Activated T-cell treated with anti-CD3 and anti-CD28 coated beads for 48 hours (primary cell): ENCODE data around the gene LAMA3.

ENCODE experiments used
- DNase-seq: peaks from one replicate; pipeline ENCODE4 v3.0.0-alpha.2; 2020; ENCODE audit warnings: low read depth

Gene LAMA3

DNA sequence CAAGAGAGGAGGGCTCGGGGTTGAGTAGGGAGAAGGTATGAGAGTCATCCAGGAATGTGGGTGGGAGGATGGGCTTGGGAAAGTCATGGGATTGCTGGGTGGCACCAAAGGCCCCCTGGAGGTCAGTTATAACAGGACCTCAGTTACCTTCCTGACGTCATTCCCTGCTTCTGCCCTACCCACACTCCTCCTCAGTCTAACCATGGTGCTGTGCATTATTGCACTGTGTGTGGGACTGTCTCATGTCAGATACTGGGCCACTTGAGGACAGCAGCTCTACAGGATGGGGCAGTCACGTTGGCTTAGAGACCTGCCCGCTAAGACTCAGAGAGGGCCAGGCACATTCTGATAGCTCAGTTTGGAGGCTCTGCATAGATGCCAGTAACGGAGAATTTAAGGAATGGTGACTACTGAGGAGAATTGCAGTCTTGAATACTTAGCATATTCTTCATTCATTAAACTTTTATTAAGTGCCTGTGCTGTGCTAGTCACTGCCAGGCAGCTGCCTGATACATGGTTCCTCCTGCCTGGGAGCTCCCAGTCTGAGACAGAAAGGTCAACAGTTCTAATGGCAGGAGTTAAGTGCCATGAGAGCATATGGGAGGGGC, 90.5 kb downstream of the LAMA3 start:
- DNase-seq: no peak

DNA sequence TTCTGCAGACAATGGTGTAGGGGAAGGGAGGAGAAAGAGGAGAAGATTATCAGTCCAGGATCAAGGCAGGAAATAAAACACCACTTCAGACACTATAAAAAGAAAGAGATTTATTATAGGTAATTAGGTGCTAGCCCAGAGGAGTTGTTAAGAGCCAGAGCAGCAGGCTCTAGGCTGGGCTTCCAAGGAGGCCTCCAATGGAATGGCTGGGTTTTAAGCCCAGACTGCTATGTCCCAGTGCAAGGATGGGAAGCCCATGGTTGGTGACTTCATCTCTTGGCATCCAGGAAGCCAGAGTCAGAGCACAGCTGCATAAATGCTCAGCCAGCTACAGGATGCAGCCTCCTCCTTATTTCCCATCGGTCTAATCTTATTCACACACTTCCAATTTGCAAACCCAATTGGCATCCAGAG, 95.6 kb downstream of the LAMA3 start:
- DNase-seq: no peak

DNA sequence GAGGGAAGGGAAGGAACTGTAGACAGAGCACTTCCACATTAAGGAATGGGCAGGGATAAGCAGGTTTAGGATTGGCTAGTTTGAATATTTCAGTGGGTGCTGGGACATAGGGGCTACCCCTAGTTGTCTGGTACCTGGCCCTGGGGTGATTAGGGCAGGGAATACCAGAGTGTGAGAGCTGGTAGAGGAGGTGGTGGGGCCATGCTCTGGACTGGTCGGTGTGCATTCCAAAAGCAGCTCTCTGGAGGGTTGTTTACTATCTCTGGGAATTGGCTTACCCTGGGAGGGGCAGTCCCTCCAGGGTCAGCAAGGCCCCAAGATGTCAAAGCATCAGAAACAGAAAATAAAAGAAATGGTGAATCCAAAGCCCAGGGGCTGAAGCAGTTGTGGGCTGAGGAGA, 103.8 kb downstream of the LAMA3 start:
- DNase-seq: no peak

DNA sequence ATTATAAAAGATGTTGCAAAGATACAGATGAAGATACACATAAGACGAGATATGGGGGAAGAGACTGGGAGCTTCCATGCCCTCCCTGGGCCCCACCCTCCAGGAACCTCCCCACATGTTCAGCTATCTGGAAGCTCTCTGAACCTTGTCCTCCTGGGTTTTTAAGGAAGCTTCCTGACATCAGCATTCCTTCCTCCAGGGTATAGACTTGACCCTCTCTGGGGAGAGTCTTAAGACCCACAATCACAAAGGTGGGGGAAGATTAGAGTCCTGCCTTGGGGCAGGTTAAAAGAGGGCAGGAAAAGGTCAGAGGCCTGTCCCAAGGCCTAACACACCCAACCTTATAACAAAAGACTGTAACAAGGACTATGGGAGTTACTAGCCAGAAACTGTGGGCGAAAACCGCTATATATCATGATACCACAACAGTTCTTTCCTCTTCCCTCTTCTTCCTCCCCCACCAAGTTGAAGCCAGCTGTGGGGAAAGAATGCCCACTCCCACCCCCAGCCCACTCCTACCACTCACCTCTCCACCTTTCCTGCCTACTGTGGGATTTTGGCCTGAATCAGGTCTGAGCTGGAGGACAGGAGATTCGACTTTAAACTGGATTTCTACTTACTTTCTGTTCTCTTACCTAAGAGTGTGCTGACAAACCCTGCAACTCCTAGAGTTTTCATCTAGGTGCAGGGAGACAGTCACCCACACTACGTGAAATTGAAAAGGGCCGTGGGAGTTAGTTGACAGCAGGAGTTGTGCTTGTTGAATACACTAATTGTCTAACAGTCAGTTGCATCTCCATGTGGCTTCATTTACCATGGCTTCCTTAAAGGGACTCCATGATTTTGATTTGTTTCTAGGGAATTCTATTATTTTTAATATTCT, 105.0 kb downstream of the LAMA3 start:
- DNase-seq: no peak

DNA sequence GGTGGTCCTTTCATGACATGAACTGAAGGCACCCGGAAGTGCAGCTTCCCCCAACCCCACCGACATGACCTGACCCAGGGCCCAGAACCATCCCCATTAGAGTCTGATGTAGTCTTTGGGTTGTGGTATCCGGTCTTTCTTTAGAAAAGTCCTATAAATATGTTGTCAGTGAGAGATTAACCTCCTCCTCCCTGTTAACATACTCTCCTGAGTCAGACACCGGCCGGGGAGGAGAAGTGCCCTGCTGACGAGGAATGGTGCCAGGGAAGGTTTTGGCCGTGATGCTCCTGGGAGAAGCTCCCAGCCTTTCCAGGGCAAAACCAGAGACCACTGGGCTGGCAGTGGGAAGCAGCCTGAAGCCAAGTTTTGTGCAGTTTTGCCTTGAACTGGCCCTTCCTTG, 109.0 kb downstream of the LAMA3 start:
- no peak for DNase-seq

DNA sequence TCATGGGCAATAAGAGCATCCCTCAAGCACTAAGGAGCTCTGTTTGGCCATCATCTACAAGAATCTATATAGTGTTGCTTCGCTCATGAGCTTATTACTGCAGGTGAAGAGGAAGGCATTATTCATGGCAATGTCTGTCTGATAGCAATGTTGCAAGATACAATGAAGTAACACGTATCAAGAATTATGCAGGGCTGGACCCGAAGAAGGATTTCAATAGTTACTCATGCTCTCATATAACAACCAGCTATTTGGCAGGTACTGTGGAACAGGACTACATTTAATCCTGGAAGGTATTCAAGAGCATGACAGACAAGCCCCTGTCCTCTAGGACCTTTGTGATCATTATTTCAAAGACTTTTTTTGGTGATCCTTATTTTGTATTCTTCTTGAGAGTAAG, 109.6 kb downstream of the LAMA3 start:
- DNase-seq: no peak

DNA sequence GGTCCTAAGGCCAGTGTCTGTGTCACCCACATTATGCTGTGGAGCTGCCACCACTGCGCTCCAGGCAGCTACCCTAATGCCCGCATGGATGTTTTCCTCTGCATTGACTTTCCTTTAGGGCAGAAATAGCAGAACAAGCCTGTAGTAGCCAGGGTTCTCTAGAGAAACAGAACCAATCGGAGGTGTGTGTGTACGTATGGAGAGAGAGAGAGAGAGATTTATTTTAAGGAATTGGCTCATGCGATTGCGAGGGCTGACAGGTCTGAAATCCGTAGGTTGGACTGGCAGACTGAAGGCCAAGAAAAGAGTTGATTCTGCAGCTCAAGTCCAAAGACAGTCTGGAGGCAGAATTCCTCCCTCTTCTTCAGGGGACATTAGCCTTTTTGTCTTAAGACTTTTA, 110.3 kb downstream of the LAMA3 start:
- no peak for DNase-seq

DNA sequence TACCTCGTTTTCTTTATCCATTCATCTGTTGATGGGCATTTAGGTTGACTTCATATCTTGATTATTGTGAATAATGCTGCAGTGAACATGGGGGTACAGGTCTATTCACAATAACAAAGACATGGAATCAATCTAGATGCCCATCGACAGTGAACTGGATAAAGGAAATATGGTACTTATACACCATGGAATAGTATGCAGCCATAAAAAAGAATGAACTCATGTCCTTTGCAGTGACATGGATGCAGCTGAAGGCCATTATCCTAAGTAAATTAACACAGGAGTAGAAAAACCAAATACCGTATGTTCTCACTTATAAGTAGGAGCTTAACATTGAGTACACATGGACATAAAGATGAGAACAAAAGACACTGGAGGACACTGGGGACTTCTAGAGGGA, 111.6 kb downstream of the LAMA3 start:
- DNase-seq: no peak

DNA sequence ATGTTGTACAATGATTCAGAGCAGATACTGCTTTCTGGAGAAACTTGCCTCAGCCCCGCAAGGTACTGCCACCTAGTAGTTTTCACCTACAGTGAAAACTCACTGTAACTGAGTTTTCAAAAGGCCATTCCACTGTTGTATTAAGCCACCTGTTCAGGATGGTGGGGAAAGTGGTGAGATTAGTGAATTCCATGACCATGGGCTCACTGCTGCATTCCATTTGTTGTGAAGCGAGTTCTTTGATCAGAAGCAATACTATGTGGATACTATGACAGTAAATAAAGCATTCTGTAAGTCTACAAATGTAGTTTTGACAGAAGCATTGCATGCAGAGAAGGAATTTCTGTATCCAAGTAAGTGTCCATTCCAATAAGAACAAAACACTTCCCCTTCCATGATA, 113.6 kb downstream of the LAMA3 start:
- DNase-seq: no peak

DNA sequence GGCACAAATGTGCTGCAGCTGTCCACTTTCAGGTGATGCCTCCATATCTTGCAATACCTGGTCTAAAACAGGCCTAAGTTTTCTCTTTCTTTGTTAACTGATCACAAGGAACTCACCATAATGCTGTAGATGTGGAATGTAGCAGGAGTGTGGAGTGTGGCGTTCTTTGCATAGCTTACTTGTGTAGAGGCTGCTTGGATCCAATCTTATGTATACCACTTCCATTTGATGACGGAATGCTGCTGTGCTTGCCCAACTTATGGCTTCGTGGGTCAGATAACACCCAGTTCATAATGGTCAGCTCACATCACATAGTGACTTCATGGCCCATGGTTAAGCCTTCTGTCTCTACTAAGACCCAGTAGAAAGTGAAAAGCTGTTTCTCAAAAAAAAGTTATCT, 114.5 kb downstream of the LAMA3 start:
- no peak for DNase-seq

DNA sequence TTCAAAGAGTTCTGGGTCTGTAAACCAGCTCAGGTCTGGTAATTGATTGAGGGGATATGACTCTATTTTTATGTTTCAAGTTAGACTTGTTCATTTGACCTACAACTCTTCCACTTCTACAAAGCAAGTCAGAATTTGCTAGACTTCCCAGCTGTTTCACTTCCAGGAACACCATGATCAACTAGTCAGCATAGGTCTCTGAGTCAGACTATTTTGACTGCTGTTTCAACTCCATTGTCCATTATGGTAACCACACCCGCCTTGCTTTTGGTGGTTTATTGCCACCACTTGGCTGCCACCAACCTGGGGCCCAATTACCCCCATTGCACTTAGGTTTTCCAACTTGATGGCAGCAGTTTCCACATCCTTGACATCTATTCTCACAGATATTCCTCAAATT, 116.6 kb downstream of the LAMA3 start:
- DNase-seq: no peak

DNA sequence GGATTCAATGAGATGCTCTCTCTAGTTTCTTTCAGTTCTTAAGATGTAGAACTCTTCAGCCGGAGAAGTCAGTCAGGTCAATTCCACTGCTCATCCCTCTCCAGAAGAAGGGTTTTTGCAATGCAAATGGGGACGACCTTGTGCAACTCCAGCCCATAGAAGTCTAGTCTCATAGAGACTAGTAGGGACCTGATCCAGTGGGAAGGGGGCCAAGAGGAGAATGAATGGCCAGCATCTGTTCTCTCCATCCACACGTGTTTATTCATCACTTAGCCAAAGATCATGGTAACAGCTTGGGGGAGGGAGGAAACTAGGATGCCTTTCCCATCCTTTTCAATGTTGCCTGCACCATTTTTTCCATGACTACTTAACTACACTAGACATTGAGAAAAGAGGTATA, 120.2 kb downstream of the LAMA3 start:
- no peak for DNase-seq

DNA sequence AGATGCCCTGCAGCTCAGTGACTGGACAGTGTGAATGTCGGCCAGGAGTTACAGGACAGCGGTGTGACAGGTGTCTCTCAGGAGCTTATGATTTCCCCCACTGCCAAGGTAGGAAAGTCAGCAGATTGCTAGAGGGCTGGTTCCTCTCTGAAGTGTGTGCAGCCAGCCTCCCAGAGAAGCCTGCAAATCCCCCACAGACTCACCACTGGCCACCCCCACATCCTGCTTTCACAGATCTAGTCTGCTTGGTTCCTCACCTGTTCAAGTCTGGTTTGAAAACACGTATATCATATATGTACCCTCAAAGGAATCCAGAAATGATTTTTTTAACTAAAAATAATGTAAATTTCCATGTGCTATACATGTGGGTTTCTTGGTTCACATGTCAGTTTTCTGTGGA, 121.1 kb downstream of the LAMA3 start:
- peak; percentile 10 for DNase-seq

DNA sequence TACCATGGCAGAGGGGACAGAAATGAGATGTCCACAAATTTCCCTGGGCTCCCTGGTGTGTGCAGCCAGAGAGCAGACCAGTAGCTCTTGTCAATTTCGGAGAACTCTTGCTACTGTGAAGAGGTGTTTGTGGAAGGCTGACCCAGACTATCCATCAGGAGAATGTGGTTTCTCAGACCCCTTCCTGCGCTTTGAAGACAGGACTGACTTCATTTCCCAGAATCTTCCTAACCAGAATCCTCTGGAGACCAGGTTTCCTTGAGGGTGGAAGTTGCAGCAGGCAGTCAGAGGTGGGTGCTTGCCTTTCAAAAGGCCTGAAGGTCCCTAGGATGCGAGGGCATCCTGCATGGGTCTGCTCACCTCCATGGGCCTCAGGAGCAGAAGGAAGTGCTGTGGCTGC, 121.9 kb downstream of the LAMA3 start:
- no peak for DNase-seq

DNA sequence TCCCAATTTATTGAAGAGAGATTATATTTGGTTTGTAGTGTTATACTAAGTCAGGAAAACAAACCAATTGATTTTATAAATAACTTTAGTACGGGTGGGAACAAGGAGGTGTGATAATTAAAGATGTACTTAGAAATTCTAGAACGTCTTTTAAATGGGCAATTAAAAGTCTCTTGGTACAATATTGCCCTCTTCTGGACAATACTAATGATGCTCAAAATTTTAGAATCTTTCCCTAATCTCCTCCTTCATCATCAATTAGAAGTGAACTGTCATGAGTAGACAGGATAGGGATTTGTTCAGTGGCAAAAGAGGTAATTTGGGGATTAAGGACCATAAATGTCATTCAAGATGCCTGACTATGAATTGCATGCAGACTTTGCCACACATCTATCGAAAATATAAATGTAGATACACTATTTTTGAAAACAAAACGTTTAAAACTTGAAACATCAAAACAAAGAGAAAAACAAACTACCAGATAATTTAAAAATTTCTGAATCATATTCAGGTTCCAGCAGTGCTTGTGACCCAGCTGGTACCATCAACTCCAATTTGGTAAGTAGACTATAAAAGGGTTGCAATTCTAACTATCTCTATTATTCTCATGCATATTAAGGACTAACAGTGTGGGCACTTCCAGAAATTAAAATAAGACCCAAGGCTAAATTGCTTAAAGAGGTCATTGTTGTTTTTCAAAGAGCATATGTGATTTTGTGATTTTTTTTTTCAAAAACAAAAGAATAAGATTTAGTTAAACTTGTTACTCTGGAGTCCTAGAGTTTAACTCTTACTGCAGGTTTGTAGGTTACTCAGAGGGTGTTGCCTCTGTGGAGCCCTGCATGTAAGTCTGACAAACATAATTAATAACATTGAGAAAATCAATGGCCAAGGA, 123.5 kb downstream of the LAMA3 start:
- no peak for DNase-seq

DNA sequence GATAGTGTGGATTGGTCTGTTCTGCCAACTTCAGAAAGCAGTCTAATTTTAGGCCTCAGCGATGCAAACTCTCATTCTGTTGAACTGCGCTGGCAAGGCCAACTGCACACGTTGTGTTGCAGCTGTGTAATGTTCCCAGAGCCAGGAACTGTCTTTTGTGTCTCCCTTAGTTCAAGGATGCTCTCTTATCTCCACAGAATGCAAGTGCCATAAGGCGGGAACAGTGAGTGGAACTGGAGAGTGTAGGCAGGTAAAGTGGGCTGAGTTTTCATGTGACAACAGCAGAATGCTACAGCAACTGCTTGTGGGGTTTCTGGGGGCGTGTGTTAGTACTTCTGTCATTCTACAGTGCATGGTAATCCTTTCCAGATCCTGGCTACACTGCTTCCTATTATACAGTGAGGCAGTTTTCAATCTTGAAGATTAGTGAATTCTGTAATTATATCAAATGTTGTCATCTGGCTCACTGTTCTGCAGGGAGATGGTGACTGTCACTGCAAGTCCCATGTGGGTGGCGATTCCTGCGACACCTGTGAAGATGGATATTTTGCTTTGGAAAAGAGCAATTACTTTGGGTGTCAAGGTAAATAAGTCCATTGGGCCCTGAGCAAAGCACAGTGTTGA, 125.8 kb downstream of the LAMA3 start:
- no peak for DNase-seq

DNA sequence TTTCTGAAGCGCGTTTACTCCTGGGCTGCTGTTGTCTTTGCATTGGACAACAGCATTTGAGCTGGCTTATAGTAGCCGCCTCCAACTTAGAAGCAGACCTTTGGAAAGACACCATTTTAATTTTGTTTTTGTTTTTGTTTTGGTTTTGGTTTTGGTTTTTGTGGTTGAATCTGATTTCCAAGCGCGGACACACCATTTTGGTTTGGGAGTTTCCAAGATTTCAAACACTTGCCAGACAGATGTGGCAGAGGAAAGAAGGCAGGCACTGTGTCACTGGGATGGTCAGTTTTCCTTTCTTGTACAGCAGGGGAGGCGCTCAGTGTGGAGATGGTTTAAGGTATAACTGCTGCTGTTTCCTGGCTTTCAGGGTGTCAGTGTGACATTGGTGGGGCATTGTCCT, 126.8 kb downstream of the LAMA3 start:
- no peak for DNase-seq

DNA sequence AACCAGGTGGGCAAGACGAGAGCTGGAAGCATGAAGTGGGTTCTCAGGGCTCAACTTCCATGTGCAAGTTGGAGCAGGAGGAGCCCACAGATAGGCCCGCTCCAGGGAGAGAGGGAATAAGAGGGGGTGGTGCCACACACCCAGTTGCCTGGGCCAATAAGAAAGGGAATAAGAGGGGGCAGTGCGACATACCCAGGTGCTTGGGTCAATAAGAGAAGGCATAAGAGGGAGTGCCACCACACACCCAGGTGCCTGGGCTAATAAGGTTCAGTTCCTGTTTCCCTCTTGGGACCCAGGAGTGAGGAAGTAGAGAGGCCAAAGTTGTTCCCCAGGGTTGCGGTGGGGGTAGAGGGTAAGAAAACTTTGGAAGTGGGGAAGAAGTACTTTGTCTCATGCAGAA, 127.5 kb downstream of the LAMA3 start:
- DNase-seq: no peak

DNA sequence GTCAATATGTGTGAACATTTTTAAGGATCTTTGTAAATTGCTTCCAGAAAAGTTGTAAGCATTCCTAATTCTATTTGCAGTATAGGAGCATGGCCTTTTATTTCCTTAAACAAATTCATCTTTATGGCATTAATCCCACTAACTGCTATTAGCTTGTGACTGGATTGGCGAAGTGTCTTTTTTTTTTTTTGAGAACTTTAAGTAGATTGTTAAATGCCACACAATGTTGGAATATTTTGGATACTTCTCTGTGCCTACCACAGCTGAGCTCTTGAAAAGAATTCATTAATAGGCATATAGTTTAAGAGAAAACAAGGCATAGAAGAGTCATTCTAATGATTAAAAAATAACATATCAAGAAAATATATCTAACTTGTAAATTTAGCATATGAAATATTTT, 129.7 kb downstream of the LAMA3 start:
- DNase-seq: no peak

DNA sequence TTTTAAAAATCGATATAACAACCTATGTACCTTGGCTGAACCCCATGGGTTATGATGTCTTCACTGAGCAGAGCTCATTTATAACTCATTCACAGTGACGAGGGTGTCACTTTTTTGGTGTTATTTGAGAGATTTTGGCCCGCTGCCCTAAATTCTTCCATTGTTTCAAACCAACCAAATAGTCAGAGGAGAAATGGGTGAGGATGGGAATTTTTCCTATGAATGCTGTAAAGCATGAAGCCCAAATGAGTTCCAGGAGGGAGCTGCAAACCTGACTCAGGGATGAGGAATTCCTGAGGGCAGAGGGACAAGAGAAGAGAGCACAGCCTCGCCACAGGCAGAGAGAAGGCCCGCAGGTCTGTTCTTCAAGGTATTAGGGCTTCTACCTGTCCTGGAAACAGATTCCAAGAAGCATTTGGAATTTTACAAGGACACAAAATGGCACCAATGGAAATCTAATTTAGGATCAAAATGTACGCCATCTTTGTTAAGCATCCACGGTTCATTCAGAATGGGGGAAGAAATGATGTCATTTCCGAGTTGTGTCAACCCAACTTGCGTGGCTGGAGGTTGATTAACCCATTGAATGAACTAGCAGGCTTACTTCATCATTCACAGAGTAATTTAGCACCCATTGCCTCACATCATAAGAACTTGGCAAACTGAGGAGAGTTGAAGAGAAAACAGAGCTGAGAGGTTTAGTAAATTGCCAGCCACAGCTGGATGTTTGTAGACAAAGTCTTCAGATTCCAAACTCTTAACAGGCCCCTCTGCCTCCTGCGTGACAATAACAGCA, 133.5 kb downstream of the LAMA3 start:
- no peak for DNase-seq

DNA sequence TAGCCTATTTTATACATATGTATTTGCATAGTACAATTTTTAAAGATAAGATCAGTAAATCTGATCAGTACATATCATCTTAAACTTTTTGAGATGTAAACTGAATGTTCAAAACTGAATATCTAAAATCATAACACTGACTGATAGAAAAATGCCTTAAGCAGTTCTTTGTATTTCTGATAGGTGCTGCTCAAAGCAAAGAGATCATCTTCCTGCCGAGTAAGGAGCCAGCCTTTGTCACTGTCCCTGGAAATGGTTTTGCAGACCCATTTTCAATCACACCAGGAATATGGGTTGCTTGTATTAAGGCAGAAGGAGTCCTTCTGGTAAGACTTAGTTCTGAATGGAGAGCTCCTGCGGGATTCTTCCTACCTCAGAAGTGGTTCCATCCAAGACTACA, 135.0 kb downstream of the LAMA3 start:
- no peak for DNase-seq

DNA sequence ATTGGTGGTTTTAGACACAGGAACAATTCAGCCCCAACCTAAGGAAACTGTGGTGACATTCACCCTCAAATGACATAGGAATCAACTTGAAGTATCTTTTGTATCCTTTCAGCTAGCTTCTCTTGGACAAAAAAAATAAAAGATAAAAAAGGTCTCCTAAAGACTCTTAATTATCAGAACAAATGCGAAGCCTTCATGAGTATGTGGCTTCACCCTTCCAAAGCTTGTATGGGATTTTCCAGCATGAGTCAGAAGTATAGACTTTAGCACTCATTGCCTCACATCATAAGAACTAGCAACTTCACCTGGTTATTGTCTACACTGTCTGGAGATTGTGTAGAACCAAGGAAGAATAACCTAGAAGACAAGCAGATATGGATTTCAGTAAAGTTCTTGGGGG, 135.4 kb downstream of the LAMA3 start:
- no peak for DNase-seq
